HG02852 (cell line): ENCODE results near the gene RASGRP2.

ENCODE experiments used
- ATAC-seq: cut with Tn5 transposase; IDR thresholded peaks from one replicate; pipeline ENCODE4 v1.9.1; 2021; ENCODE audit warnings: mild to moderate bottlenecking, moderate library complexity; ENCODE audit not compliant: unreplicated experiment

Gene RASGRP2

DNA sequence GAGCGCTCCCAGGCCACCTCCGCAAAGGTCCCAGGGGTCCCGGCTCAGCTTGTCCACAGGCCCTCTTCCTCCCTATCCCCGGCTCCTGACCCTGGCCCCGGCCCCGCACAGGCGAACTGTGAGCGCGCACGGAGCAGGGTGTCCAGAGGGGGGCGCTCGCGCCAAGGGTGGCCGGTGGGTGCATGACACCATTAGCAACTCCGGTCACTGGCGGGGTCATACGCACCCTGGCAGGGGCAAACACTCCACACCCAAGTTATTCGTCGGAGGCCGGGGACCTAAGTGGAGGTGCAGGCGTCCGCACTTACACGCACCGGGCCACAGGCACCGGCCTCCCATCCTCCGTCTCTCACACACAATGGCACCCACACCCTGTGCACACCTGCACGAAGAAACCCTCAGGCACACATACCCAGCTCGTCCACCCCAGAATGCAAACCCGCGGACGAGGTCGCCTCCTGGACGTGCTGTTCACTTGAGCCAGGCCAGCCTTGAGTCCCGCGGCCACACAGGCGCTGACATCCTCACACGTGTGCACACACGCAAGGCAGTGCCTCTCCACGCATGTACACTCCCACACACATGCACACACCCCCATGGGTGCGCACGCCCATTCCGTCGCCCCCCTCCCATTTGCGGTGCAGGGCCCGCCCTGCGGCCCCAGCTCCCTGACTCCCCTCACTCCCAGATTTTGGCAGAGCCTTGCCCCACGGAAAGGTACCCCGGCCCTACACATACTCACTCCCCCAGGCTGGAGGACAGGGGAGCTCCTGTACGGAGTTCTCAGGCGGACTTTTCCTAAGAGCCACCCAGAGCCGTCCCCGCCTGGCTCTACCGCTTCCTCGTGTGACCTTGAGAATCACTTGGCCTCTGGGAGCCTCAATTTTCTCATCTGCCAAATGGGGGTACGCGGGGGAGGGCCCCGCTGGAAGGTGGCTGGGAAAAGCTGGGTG is at the start of gene RASGRP2:
Gene RASGRP2 (minus strand): TSS at position 552 of the 953 bp plus-strand sequence. CDS start 1,276 bp downstream, outside the sequence.
- ATAC-seq = no peak

DNA sequence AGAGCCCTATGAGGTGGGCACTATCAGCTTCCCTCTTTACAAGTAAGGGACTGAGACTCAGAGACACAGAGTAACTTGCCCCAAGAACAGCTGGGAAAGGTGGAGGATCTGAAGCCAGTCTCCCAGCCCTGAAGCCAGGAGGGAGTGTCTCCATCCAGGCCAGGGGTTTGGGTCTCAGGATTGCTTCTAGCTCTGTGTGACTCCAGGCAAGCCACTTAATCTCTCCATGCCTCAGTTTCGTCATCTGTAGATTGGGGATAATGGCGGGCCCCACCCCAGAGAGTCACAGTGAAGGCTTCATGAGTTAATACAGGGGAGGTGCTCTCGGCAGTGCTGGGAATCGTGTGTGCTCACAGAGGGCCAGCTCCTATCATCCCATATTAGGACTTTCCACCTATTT is 48.5 kb upstream of the RASGRP2 start:
- ATAC-seq = no peak

DNA sequence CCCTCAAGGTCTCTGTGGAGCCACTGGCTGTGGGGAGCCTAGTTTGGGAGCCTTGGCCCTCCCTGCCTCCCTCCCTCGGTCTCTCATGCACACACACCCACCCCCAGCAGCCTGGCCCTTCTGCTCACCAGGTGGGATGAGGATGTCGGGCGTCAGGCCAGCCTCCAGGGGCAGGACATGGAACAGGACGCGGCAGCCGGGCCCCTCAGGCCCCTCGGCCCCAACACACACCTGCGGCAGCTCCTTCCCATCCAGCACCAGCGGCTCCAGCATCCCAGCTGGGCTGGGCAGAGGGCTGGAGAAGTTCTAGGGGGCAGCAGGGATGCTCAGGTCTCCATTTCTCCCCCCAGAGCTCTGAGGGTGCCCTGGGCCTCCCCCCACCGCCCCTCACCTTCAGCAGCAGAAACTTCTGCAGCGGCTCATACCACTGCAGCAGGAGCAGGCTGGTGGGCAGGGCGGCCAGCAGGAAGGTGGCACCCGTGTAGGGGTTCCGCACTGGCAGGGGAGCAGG is 47.9 kb upstream of the RASGRP2 start:
- ATAC-seq = no peak

DNA sequence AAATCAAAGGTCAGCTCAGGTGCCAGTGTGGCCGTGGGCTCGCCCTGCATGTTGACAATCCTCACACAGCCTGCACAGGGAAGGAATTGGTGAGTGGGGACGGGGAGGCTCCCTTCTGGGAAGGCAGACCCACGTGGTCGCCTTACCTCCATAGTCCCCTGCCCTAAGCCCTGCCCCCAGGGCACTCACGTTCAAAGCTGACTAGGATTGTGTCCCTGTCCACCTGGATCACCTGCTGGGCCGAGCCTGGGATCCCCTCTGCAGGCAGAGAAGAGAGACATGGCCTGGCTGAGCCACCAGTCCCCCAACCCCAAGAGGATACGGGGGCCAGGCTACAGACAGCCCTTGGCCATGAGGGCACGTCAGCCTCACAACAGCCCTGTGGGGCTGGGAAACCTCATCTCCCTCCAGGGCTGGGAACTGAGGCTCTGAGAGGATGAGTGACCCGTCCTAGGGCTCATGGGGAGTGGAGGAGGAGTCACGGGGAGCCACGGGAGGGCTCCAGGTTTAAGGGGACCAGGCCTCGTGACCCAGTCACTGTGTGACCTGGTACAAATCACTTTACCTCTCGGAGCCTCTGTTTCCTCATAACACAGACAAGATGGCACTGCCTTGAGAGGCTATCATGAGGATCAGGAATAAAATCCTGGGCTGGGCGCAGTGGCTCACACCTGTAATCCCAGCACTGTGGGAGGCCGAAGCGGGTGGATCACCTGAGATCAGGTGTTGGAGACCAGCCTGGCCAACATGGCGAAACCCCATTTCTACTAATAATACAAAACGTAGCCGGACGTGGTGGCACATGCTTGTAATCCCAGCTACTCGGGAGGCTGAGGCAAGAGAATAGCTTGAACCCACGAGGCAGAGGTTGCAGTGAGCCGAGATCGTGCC is 46.5 kb upstream of the RASGRP2 start:
- ATAC-seq = no peak

DNA sequence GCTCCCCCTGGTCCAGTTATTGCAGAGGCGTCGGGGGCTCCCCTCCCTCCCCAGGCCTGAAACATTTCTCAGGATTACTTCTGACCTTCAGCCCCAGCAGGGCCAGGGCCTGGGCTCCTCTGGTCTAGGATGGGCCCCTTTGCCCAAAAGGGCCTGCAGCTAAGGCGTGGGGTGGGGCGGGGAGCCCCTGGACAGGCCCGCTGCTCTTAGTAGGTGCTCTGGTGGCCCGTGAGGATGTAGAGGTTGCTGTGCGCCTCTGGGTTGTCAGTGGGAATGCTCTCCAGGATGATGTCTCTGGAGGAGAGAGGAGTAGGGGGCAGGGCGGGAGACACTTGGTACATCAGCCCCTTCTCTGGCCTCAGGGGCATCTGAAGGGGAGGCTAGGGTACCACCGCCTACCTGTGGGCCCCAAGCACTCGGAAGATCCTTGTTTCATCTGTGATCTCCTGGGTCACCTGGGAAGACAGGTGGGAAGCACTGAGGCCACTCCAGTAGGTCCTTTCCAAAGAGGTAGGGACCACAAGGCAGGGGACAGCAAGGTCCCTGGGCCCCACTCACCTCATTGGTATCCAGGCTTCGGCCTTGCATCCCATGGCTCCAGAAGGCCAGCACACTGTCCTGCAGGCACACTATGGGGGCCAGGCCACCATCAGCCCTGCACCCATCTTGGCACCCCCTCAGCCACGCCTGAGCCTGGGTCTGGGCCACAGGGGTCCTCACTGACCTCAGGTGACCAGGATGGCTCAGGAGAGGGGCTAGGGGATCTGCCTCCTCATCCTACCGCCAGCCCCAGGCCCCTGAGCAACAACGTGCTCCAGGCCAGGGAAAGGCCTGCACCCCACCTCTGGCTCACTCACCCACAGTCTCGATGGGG is 45.6 kb upstream of the RASGRP2 start:
- no peak for ATAC-seq

DNA sequence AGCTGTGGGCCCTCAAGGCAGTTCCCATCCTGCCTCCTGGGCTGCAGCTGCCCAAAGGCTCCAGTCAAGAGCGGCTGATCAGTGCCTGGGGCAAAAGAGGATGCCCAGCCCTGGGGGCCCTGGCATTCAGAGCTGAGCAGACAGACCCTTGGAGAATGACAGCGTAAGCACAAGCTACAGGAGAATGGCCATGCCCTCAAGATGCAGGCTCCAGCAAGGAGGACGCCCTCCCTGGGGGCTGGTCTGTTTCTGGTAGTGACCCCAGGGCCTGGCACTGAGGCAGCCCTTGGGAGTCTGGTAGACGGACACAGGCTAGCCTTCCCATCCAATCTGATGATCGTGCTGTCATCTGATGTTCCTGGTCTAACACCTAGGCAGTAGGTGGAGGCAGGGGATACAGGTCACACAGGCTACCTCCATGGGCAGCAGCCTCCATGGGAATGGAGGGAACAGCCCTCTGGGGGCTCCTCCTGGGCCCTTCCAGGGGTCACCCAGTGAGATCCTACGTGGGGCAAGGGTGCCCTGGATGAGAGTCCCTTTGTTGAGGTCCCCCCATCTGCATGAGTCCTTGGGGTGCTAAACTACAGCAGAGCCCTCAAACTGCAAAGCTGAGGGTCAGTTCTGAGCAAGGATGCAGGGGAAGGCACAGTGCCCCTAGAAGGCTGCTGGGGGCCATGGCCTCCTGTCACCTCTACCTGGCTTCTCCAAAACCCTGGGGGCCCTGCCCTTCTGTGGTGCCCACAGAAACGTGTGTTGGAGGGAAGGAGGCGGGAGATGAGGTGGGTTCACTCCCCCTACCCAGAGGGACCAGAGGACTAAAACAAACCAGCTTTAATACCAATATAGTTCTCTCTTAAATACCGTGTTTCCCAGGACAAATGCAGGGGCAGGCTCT is 44.6 kb upstream of the RASGRP2 start:
- ATAC-seq = no peak

DNA sequence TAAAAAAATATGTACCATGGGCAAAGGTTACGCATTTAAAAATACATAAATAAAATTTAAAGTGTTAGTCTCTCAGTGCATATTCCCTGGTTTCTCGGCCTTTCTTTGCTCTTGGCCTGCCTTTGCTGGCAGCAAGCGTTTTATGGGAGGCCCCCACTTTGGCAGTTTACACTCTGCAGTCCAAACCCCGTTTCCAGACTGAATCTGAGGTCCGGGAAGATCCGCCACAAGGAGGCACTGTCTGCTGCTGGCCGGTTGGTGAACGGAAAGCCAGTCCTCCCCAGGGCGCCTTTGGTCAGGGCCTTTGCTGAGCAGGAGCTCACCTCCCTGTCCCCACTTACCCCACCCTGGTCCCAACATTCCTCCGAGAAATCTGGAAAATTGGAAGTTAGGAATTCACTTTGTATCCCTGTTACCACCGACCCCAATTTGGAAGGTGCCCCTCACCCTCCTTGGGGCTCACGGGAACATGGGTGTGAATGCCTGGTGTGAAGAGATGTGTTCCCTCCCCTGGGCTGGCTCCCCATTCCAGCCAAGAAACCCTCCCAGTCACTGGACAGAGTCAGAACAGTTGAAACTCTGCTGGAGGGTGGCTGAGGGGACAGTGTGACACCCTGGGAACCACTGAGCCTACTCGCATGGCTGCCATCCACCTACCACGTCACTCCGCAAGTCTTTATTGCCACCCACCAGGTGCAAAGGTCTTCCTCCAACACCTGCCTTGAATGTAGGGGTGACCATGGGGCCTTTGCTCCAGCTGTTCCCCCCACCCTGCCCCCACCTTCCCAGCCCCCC is 43.8 kb upstream of the RASGRP2 start:
- ATAC-seq = no peak

DNA sequence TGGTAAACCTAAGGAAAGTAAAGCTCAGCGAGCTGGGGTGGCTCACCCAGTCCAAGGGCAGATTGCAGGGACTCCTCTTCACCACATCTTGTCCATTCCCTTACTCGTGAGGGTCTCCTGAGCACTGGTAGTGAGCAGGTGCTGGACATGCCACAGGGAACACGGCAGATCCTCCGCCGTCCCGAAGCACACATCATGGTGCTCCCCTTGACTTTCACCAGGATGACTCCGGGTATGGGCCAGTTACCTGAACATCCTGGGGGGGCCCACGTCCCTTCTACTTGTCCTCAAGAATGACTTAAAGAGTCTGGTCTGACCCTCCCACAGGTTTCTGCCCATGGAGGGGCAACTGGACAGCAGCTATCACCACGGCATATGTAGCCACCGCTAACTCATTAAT is 42.4 kb upstream of the RASGRP2 start:
- ATAC-seq = no peak

DNA sequence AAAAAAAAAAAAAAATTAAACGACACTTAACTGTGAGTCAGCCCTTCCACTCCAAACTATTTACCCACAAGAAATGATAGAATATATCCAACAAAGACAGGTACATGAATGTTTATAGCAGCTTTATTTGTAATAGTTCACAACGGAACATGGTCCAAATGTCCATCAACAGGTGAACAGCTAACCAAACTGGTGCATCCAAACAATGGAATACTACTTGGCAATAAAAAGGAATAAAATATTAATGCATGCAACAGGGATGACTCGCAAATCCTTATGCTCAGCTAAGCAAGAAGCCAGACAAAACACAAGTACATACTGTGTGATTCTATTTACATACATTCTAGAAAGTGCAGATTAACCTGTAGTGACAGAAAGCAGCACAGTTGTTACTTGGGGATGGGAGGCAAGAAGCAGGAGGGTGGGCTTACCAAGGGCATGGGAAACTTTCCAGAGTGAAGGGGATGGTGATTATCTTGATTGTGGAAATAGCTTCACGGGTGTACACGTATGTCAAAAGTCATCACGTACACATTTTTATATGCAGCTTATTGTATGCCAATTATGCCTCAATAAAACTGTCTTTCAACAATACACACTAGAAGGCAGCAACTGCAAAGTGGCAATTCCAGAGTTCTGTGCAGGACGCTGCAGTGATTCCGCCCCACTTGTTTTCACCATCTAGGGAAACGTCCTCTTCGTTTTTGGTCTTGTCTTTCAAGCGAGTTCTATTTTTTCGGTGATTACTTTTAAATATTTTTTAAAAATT is 41.1 kb upstream of the RASGRP2 start:
- ATAC-seq = no peak

DNA sequence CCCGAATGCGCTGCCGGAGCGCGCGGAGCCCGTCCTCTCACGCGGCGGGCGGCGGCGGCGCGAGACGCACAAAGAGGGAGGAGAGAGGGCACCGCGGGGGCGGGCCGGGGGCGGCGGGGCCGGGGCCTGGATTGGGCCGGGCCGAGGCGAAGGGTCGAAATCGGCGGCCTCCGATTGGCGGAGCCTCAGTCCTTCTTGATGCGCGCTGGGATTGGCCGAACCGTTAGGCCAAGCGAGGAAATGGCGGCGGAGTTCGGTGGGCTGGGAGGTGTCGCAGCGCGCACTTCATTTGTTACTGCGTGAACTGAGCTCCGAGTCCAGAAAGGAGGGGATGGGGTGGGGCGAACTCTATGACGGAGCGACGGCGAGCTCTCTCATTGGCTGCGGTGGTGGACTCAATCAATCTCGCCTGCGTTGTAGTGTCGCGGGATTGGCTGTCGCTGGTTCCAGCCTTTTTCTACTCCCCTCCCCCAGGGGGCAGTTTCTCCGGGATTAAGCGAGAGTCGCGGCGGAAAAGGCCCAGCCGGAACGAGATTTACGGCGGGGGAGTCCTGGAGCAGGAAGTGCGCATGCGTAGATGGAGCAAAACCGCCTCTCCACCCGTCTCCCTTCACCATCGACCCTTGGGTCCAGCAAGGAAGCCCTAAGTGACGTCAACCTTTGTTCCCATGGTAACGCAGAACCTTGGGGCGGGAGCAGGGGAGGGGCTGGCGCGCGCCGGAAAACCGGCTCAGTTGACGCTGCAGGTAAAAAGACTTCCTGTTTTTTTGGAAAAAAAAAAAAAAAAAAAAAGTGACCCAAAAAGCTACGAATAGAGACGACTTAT is 34.7 kb upstream of the RASGRP2 start, which contains the start of gene SF1:
Gene SF1 (minus strand): TSS at position 70 of the 826 bp plus-strand sequence. CDS start 150 bp downstream, outside the sequence.
- peak; percentile 79 for ATAC-seq

DNA sequence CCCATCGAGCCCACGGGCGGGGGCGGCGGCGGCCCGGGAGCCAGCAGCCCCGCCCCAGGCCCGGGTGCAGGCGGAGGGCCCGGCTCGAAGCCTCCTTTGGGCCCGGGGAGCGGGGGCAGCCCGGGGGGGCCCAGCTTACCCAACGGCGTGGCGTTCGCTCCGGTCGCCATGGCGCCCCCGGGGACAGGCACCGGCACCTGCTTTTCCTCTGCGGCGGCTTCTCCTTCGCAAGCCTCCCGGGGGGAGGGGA is 34.2 kb upstream of the RASGRP2 start:
- ATAC-seq = no peak

DNA sequence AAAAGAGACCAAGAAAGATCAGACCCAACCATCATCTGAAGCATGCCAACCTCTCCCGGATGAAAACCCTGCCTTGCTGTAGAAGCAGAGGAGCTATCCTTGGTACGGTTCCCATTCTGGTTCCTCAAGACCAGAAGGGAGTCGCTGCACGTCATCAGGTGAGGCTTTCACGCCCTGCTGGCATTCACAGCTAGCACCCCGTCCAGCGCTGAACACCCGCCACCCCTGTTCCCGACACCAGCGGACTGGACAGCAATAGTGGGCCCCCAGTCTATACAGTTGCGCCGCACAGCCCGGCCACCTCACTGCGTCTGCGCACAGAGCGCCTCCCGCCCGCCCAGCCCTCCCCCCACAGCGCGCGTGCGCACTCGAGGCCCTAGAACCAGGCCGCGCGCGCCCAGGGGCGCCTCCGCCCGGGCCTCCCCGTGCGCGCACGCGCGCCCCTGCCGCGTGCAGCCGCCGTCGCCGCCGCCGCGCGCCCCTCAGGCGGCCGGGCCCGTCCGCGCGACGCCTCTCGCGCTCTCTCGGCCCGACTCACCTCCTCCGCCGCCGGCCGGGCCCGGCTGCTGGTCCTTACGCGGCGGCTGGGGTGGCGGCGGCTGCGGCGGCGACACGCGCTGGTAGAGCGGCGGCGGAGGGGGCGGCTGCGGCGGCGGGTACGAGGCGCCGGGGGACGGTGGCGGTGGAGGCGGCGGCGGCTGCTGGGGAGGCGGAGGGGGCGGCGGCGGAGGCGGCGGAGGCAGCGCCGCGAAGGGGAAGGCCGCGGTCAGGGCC is 33.7 kb upstream of the RASGRP2 start:
- no peak for ATAC-seq

DNA sequence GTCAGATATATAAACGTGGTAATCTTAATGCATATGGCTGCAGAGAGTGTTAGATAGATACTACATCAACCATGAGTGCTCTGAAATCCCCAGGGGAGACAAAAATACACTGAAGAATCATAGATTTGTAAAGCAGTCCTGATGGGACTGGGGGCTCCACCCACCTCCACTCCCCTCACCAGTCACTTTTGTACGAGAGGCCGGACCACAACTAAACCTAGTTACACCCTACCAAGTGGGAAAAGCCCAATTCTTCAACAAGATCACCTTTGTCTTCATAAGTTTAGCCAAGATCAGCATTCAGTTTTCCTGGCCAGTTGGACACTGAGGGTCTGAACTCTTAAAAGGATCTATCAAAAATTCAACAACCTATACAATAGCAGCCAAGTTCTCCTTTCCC is 32.9 kb upstream of the RASGRP2 start:
- no peak for ATAC-seq

DNA sequence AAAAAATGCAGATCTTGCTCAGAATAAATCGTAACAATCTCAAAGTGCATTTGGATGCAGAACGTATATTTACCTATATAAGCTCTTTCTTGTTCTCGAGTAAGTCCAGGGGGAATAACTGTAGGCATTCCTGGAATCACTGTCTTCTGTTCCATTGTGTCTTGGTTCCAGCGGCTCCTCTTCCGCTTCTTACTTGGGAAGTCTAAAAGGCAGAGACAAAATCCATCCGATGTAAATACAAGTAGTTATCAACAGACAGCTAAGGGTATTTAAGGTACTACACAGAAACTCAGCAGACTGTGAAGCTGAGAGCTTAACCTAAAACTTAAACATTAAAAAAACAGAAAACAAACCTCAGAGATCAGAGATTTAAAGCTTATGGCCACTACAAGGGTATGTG is 32.5 kb upstream of the RASGRP2 start:
- ATAC-seq = no peak

DNA sequence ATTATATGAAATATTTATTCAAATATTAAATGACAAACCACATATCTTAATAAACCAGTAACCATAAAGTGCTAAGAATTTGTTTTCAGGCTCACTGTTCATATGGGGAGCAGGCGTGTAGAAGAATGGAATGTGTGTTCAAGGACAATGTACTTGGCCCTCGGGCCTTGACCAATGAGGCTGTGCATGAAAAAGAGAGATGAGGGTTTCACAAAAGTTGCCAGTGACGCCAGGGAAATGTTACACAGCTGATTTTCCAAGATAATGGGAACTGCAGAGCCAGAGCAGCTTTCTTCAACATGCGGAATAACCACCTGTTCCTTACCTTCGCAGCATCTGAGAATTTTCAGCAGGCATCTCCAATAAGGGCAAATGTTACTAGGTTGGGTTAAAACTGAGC is 30.2 kb upstream of the RASGRP2 start:
- ATAC-seq = no peak

DNA sequence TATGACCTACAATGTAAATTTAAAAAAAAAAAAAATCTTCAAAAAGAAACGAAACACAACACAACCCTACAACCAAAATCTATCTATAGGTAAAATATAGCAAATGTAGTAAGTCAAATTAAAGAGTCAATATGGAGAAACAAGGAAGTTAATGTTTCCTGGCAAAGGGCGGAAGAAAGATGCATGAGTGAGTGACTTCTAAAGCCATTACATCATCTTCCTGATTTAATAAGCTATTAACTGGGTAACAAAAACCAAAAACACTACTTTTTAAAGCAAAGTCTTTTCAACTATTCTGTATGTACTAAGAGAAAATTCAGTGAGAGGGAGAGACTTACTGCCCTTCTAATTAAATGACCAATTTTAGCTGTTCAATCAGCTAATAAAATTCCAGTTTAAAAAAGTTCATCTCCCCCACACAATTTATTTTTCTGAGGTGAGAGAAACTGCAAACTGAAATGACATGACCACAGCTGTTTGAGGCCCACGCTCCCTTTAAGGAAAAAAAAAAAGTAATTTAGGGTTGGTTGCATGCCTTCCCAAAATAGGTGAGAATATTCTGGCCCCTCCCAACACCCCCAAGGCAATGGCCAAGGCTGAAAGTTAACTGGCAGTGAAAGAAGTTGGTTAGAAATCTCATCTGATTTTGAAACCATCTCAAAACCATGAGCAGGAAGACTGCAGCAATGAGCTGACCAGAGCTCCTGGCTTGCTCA is 28.5 kb upstream of the RASGRP2 start:
- ATAC-seq = no peak
